ENCODE measurements around the gene UBE2J2.

The UBE2J2 gene

GRCh38 chr1:1242461-1243265 is 31.0 kb downstream of the UBE2J2 start:
- Mint-ChIP-seq H3K27me3 (ENCODE audit: low read depth) (no peaks in the 10 kb centered on the region), H3K4me3 (no peak overlapping the region), H3K4me1 (ENCODE audit: low read depth) (no peaks in the 10 kb centered on the region), H3K9me3 (no peaks in the 10 kb centered on the region), H3K27ac (no peak overlapping the region), H3K36me3 (ENCODE audit: low read depth) (no peaks in the 10 kb centered on the region)
- DNase-seq (ENCODE audit: low spot score), result no peak

- no peaks in the 10 kb centered on the region for H3K4me1 Mint-ChIP-seq (ENCODE audit: low read depth)
- H3K36me3 Mint-ChIP-seq (ENCODE audit: low read depth), result no peaks in the 10 kb centered on the region
- DNase-seq (ENCODE audit: low spot score), result no peak
- no peaks in the 10 kb centered on the region for H3K9me3 Mint-ChIP-seq
- H3K4me3 Mint-ChIP-seq, result no peak overlapping the region
- H3K27me3 Mint-ChIP-seq (ENCODE audit: low read depth), result no peaks in the 10 kb centered on the region
- H3K27ac Mint-ChIP-seq, result no peak overlapping the region
Measured at GRCh38 chr1:1241588-1242219, 31.9 kb downstream of the UBE2J2 start.

- Mint-ChIP-seq H3K27ac (peak overlapping the region; percentile 52), H3K4me3 (no peak overlapping the region), H3K36me3 (ENCODE audit: low read depth) (no peaks in the 10 kb centered on the region), H3K9me3 (no peaks in the 10 kb centered on the region), H3K27me3 (ENCODE audit: low read depth) (no peaks in the 10 kb centered on the region), H3K4me1 (ENCODE audit: low read depth) (no peaks in the 10 kb centered on the region)
- DNase-seq (ENCODE audit: low spot score), result no peak
Measured at GRCh38 chr1:1240822-1241587, 32.6 kb downstream of the UBE2J2 start.

GRCh38 chr1:1240348-1240732 is 33.3 kb downstream of the UBE2J2 start:
- Mint-ChIP-seq H3K4me1 (ENCODE audit: low read depth) (no peaks in the 10 kb centered on the region), H3K4me3 (no peak overlapping the region), H3K27me3 (ENCODE audit: low read depth) (no peaks in the 10 kb centered on the region), H3K36me3 (ENCODE audit: low read depth) (no peaks in the 10 kb centered on the region), H3K9me3 (no peaks in the 10 kb centered on the region), H3K27ac (no peak overlapping the region)
- no peak for DNase-seq (ENCODE audit: low spot score)

- Mint-ChIP-seq H3K36me3 (ENCODE audit: low read depth) (peaks cover 1% of the 10 kb centered on the region), H3K9me3 (no peaks in the 10 kb centered on the region), H3K27me3 (ENCODE audit: low read depth) (no peaks in the 10 kb centered on the region)
Measured at GRCh38 chr1:1239614-1240347, 33.9 kb downstream of the UBE2J2 start.

GRCh38 chr1:1239227-1239613 is 34.4 kb downstream of the UBE2J2 start:
- H3K27ac Mint-ChIP-seq, result no peak overlapping the region
- no peak for DNase-seq (ENCODE audit: low spot score)
- H3K9me3 Mint-ChIP-seq, result no peaks in the 10 kb centered on the region
- no peak overlapping the region for H3K4me3 Mint-ChIP-seq
- H3K27me3 Mint-ChIP-seq (ENCODE audit: low read depth), result no peaks in the 10 kb centered on the region
- peaks cover 6% of the 10 kb centered on the region for H3K36me3 Mint-ChIP-seq (ENCODE audit: low read depth)
- no peaks in the 10 kb centered on the region for H3K4me1 Mint-ChIP-seq (ENCODE audit: low read depth)

More at GRCh38 chr1:1239614-1240347, 33.9 kb downstream of the UBE2J2 start:
- Mint-ChIP-seq H3K4me1 (ENCODE audit: low read depth) (no peaks in the 10 kb centered on the region), H3K4me3 (no peak overlapping the region), H3K27ac (no peak overlapping the region)
- DNase-seq (ENCODE audit: low spot score), result no peak

GRCh38 chr1:1238702-1239178 is 34.9 kb downstream of the UBE2J2 start:
- Mint-ChIP-seq H3K27ac (no peak overlapping the region), H3K4me3 (no peak overlapping the region), H3K27me3 (ENCODE audit: low read depth) (no peaks in the 10 kb centered on the region), H3K9me3 (no peaks in the 10 kb centered on the region), H3K4me1 (ENCODE audit: low read depth) (no peaks in the 10 kb centered on the region), H3K36me3 (ENCODE audit: low read depth) (peaks cover 9% of the 10 kb centered on the region)
- no peak for DNase-seq (ENCODE audit: low spot score)

GRCh38 chr1:1237874-1238701 is 35.6 kb downstream of the UBE2J2 start:
- Mint-ChIP-seq H3K27ac (no peak overlapping the region), H3K27me3 (ENCODE audit: low read depth) (no peaks in the 10 kb centered on the region), H3K4me3 (no peak overlapping the region)

GRCh38 chr1:1236945-1237873 is 36.4 kb downstream of the UBE2J2 start:
- Mint-ChIP-seq H3K4me1 (ENCODE audit: low read depth) (peaks cover 3% of the 10 kb centered on the region), H3K4me3 (no peak overlapping the region), H3K9me3 (no peaks in the 10 kb centered on the region), H3K27ac (no peak overlapping the region), H3K36me3 (ENCODE audit: low read depth) (peaks cover 13% of the 10 kb centered on the region), H3K27me3 (ENCODE audit: low read depth) (no peaks in the 10 kb centered on the region)
- DNase-seq (ENCODE audit: low spot score), result no peak

More at GRCh38 chr1:1237874-1238701, 35.6 kb downstream of the UBE2J2 start:
- Mint-ChIP-seq H3K36me3 (ENCODE audit: low read depth) (peaks cover 13% of the 10 kb centered on the region), H3K9me3 (no peaks in the 10 kb centered on the region), H3K4me1 (ENCODE audit: low read depth) (peaks cover 3% of the 10 kb centered on the region)
- DNase-seq (ENCODE audit: low spot score), result no peak

GRCh38 chr1:1236176-1236763 is 37.4 kb downstream of the UBE2J2 start:
- no peak for DNase-seq (ENCODE audit: low spot score)
- Mint-ChIP-seq H3K36me3 (ENCODE audit: low read depth) (peaks cover 14% of the 10 kb centered on the region), H3K4me3 (no peak overlapping the region), H3K9me3 (no peaks in the 10 kb centered on the region), H3K4me1 (ENCODE audit: low read depth) (peaks cover 3% of the 10 kb centered on the region), H3K27ac (no peak overlapping the region), H3K27me3 (ENCODE audit: low read depth) (no peaks in the 10 kb centered on the region)

- H3K9me3 Mint-ChIP-seq, result no peaks in the 10 kb centered on the region
- no peaks in the 10 kb centered on the region for H3K27me3 Mint-ChIP-seq (ENCODE audit: low read depth)
- H3K4me3 Mint-ChIP-seq, result no peak overlapping the region
- no peak overlapping the region for H3K27ac Mint-ChIP-seq
- H3K4me1 Mint-ChIP-seq (ENCODE audit: low read depth), result peaks cover 7% of the 10 kb centered on the region
- no peak for DNase-seq (ENCODE audit: low spot score)
- H3K36me3 Mint-ChIP-seq (ENCODE audit: low read depth), result peaks cover 21% of the 10 kb centered on the region
Measured at GRCh38 chr1:1235016-1235744, 38.5 kb downstream of the UBE2J2 start.
